GM12878 (cell line): ENCODE results near the gene RUFY3. TPM values are rescaled to one million over a fixed set of nuclear protein-coding genes. Genes with fewer than 3 reads are reported as not detected.
A peak's percentile ranks its signal among the peaks of the same experiment; 100 is the strongest.

Experiments used
- CBFB ChIP-seq: IDR thresholded peaks from 2 replicates; pipeline ENCODE4 v1.6.1; 2016; ENCODE audit warnings: antibody characterized with exemption, low read depth
- CBX3 ChIP-seq: fragments of 200-600 bp; sonication (generic); IDR thresholded peaks from 2 replicates; pipeline ENCODE4 v1.6.1; 2016; ENCODE audit warnings: low read depth, borderline replicate concordance
- CEBPB ChIP-seq, 2 experiments: fragments of 150-350 bp in 1 of 2; IDR thresholded peaks; 2 replicates each; pipeline ENCODE4 v1.6.1; 2012 to 2014; ENCODE audit warnings: low read depth in 2 of 2, low read length in 2 of 2, borderline replicate concordance in 1 of 2, inconsistent platforms in 1 of 2
- EP300 ChIP-seq, 2 experiments: fragments of 150-350 bp in 1 of 2; IDR thresholded peaks; 2 replicates each; pipeline ENCODE4 v1.6.1; 2011 to 2012; ENCODE audit warnings: low read depth in 2 of 2, low read length in 2 of 2, borderline replicate concordance in 1 of 2, improper control_type of control experiment in 1 of 2, inconsistent platforms in 1 of 2; ENCODE audit not compliant: control insufficient read depth in 1 of 2
- HCFC1 ChIP-seq: fragments of 150-350 bp; IDR thresholded peaks from 2 replicates; pipeline ENCODE4 v1.6.1; 2014; ENCODE audit warnings: low read length
- HDAC6 ChIP-seq: fragments of 200-600 bp; sonication (generic); IDR thresholded peaks from one replicate; pipeline ENCODE4 v1.8.0; 2017; ENCODE audit warnings: antibody characterized with exemption; ENCODE audit not compliant: unreplicated experiment
- IRF4 ChIP-seq: IDR thresholded peaks from 2 replicates; pipeline ENCODE4 v1.6.1; 2011; ENCODE audit warnings: low read depth, low read length
- MTA3 ChIP-seq: IDR thresholded peaks from 2 replicates; pipeline ENCODE4 v1.6.1; 2012; ENCODE audit warnings: low read length, inconsistent platforms, borderline replicate concordance
- MYB ChIP-seq: fragments of 150-350 bp; IDR thresholded peaks from 2 replicates; pipeline ENCODE4 v1.6.1; 2014; ENCODE audit warnings: mild to moderate bottlenecking, low read depth, low read length, borderline replicate concordance
- NRF1 ChIP-seq: conservative IDR thresholded peaks from 2 replicates; pipeline ENCODE4 v1.6.1; 2011; ENCODE audit warnings: mild to moderate bottlenecking, low read depth, low read length, improper control_type of control experiment
- RUNX3 ChIP-seq: IDR thresholded peaks from 2 replicates; pipeline ENCODE4 v1.6.1; 2012; ENCODE audit warnings: low read length, inconsistent platforms
- STAT3 ChIP-seq: IDR thresholded peaks from 2 replicates; pipeline ENCODE4 v1.6.1; 2011; ENCODE audit warnings: low read depth, low read length, improper control_type of control experiment
- SUZ12 ChIP-seq: fragments of 200-600 bp; sonication (generic); IDR thresholded peaks from one replicate; pipeline ENCODE4 v1.6.1; 2018; ENCODE audit warnings: antibody characterized with exemption, mild to moderate bottlenecking; ENCODE audit not compliant: unreplicated experiment
- TAF1 ChIP-seq: IDR thresholded peaks from 2 replicates; pipeline ENCODE4 v1.6.1; 2011; ENCODE audit warnings: mild to moderate bottlenecking, low read depth, low read length, borderline replicate concordance
- TCF7 ChIP-seq: IDR thresholded peaks from 2 replicates; pipeline ENCODE4 v1.6.1; 2014; ENCODE audit warnings: antibody characterized with exemption, borderline replicate concordance
- ZBED1 ChIP-seq: IDR thresholded peaks from 2 replicates; pipeline ENCODE4 v1.6.1; 2016; ENCODE audit warnings: borderline replicate concordance
- ZNF274 ChIP-seq: IDR thresholded peaks from one replicate; pipeline ENCODE4 v1.8.0; 2011; ENCODE audit not compliant: insufficient read length, insufficient read depth
- polyA plus RNA-seq, 11 experiments: library from polyadenylated mRNA; depleted of rRNA in 4 of 11; unstranded in 6 of 11; stranded (reverse) in 5 of 11; fragments of >200 nt; fragmentation: Nextera tagmentation in 4 of 11; fragmentation: Illumina TruSeq in 1 of 11; extraction: Ambion mirVana in 4 of 11; extraction: Trizol in 1 of 11; gene quantifications; 1 replicate in 1 of 11; 2 replicates in 10 of 11; pipeline versions ENCODE4 v1.2.1 to v1.2.3, GENCODE V29; 2011 to 2016; ENCODE audit warnings: inconsistent platforms in 2 of 11, missing spikeins in 2 of 11, low read depth in 1 of 11
- total RNA-seq, 4 experiments: library from RNA; depleted of rRNA in 3 of 4; stranded (reverse); fragments of >200 nt in 3 of 4; fragmentation: Illumina TruSeq in 1 of 4; extraction: Trizol in 1 of 4; gene quantifications; 2 replicates each; pipeline versions ENCODE4 v1.2.1 to v1.2.3, GENCODE V29; 2013 to 2021
- TF ChIP-seq, protein P1 (sequence below): fragments of 450-650 bp; IDR thresholded peaks from 2 replicates; pipeline ENCODE4 v1.6.1; 2017; ENCODE audit warnings: mild to moderate bottlenecking, moderate library complexity
- TF ChIP-seq, protein P2 (sequence below): fragments of 450-650 bp; IDR thresholded peaks from 2 replicates; pipeline ENCODE4 v1.6.1; 2017; ENCODE audit warnings: mild to moderate bottlenecking
- TF ChIP-seq, protein P3 (sequence below): IDR thresholded peaks from 2 replicates; pipeline ENCODE4 v1.6.1; 2012; ENCODE audit warnings: low read depth, low read length, improper control_type of control experiment
- TF ChIP-seq, protein P4 (sequence below): IDR thresholded peaks from 2 replicates; pipeline ENCODE4 v1.6.1; 2012; ENCODE audit warnings: mild to moderate bottlenecking, low read depth, low read length

Gene RUFY3
- total and polyA plus RNA-seq, 10 of the 15 experiments (the other 5 are each of a cell fraction or from before 2014, with no cell fraction given) = 5.1 to 28.3 (median 13.1) TPM

DNA sequence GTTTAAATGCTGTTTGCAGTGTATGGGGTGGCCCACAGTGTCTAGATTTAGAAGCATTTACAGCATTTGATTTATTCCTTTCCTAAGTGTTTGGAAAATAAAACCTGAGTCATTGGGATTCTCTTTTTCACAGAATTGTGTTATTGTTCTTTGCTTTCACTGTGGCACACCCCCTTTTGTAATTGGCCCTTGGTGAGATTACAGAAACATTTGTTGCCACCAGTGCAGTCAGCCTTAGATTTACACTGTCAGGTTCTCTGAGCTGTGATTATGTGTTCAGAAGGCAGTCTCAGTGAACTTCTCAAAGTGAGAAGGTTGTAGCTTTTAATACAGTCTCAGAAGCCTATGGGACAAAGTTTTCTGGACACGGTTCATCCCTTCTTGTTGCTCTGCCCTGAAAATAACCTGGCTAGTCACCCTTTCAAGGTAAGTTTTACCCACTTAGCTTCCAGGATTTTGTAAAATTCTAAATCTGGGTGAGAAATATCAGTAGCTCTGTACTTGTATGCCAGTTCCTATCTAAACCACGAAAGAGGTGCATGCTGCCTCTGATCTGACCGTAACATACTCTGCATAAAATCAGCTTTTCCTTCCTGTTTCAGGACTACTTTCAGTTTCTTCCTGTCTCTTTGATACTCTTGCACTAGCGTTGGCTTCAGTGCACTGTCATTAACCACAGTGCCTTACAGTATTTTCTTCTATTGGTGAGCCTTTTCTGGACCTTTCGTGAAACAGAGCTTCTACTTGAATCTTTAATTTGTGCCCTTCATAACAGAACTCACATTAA, 12.6 kb downstream of the RUFY3 start (continued):
- TF ChIP-seq, protein P1, sequence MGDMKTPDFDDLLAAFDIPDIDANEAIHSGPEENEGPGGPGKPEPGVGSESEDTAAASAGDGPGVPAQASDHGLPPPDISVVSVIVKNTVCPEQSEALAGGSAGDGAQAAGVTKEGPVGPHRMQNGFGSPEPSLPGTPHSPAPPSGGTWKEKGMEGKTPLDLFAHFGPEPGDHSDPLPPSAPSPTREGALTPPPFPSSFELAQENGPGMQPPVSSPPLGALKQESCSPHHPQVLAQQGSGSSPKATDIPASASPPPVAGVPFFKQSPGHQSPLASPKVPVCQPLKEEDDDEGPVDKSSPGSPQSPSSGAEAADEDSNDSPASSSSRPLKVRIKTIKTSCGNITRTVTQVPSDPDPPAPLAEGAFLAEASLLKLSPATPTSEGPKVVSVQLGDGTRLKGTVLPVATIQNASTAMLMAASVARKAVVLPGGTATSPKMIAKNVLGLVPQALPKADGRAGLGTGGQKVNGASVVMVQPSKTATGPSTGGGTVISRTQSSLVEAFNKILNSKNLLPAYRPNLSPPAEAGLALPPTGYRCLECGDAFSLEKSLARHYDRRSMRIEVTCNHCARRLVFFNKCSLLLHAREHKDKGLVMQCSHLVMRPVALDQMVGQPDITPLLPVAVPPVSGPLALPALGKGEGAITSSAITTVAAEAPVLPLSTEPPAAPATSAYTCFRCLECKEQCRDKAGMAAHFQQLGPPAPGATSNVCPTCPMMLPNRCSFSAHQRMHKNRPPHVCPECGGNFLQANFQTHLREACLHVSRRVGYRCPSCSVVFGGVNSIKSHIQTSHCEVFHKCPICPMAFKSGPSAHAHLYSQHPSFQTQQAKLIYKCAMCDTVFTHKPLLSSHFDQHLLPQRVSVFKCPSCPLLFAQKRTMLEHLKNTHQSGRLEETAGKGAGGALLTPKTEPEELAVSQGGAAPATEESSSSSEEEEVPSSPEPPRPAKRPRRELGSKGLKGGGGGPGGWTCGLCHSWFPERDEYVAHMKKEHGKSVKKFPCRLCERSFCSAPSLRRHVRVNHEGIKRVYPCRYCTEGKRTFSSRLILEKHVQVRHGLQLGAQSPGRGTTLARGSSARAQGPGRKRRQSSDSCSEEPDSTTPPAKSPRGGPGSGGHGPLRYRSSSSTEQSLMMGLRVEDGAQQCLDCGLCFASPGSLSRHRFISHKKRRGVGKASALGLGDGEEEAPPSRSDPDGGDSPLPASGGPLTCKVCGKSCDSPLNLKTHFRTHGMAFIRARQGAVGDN = no peak
- TF ChIP-seq TCF7 (peak; percentile 65; the same call in 1 of the 2 replicates), CBX3 (no peak), HCFC1 (no peak), ZNF274 (no peak), MYB (no peak), EP300 (IDR thresholded peaks at IDR 0.05; ENCODE audit: borderline replicate concordance in 1 of 2, control insufficient read depth in 1 of 2, low read depth in 2 of 2, low read length in 2 of 2) (0 out of 4 replicates have a peak, but pooled peaks have one; percentile 1 to 14), CBFB (peak; percentile 75), HDAC6 (no peak), IRF4 (0 out of 2 replicates have a peak, but pooled peaks have one; percentile 14), CEBPB (IDR thresholded peaks at IDR 0.05; ENCODE audit: borderline replicate concordance in 1 of 2, low read depth in 2 of 2, low read length in 2 of 2) (no peak), TAF1 (no peak), SUZ12 (no peak), ZBED1 (no peak; the same call in 1 of the 2 replicates), STAT3 (no peak), RUNX3 (peak; percentile 94), NRF1 (no peak), MTA3 (peak; percentile 84; the same call in 1 of the 2 replicates)
- TF ChIP-seq, protein P2, sequence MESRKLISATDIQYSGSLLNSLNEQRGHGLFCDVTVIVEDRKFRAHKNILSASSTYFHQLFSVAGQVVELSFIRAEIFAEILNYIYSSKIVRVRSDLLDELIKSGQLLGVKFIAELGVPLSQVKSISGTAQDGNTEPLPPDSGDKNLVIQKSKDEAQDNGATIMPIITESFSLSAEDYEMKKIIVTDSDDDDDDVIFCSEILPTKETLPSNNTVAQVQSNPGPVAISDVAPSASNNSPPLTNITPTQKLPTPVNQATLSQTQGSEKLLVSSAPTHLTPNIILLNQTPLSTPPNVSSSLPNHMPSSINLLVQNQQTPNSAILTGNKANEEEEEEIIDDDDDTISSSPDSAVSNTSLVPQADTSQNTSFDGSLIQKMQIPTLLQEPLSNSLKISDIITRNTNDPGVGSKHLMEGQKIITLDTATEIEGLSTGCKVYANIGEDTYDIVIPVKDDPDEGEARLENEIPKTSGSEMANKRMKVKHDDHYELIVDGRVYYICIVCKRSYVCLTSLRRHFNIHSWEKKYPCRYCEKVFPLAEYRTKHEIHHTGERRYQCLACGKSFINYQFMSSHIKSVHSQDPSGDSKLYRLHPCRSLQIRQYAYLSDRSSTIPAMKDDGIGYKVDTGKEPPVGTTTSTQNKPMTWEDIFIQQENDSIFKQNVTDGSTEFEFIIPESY = no peak
- TF ChIP-seq, protein P3, sequence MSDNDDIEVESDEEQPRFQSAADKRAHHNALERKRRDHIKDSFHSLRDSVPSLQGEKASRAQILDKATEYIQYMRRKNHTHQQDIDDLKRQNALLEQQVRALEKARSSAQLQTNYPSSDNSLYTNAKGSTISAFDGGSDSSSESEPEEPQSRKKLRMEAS = no peak
- TF ChIP-seq, protein P4, sequence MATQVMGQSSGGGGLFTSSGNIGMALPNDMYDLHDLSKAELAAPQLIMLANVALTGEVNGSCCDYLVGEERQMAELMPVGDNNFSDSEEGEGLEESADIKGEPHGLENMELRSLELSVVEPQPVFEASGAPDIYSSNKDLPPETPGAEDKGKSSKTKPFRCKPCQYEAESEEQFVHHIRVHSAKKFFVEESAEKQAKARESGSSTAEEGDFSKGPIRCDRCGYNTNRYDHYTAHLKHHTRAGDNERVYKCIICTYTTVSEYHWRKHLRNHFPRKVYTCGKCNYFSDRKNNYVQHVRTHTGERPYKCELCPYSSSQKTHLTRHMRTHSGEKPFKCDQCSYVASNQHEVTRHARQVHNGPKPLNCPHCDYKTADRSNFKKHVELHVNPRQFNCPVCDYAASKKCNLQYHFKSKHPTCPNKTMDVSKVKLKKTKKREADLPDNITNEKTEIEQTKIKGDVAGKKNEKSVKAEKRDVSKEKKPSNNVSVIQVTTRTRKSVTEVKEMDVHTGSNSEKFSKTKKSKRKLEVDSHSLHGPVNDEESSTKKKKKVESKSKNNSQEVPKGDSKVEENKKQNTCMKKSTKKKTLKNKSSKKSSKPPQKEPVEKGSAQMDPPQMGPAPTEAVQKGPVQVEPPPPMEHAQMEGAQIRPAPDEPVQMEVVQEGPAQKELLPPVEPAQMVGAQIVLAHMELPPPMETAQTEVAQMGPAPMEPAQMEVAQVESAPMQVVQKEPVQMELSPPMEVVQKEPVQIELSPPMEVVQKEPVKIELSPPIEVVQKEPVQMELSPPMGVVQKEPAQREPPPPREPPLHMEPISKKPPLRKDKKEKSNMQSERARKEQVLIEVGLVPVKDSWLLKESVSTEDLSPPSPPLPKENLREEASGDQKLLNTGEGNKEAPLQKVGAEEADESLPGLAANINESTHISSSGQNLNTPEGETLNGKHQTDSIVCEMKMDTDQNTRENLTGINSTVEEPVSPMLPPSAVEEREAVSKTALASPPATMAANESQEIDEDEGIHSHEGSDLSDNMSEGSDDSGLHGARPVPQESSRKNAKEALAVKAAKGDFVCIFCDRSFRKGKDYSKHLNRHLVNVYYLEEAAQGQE = no peak
